Measurements from ENCODE around the gene STRADA.

The STRADA gene

DNA sequence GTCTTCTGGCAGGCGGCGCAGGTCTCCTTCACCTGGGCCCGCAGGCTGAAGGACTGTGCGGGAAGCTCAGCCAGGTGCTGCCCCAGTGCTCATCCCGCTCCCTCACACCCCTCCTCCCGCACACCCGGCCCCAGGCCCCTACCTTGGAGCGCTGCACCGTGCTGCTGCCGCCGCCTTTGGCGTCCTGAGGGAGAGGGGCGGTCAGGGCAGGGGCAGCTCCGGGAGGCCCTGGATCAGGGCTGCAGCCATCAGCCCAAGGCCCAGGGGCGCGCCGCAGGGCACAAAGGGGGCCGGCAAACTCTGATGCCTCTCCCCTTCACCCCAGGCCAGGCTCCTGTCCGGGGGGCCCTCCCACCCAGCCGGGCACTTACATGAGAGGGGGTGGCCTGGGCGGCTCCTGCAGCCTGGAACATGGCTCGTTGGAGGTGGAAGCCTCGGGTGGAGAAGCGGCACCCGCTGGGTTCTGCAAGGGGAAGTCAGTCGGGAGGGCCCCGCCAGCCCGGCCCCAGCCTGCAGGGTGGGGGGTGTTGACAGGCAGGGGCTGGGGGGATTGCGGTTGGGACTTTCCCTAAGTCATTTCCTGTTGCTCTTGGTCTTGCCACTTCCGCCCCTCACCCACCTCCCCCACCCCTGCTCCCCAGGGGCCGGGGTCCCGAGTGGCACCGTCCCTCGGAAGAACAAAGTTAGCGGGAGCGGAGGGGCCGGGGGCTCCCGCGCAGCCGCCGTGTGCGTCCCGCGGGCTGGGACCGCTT, 42.5 kb downstream of the STRADA start:
- peak overlapping the region; percentile 54 for H3K4me3 ChIP-seq (ENCODE audit: low read depth, low read length)
- in situ Hi-C loops (cut with HindIII; ENCODE audit: low sequenced_read_pairs): no loop called here
- TF ChIP-seq, protein P1, sequence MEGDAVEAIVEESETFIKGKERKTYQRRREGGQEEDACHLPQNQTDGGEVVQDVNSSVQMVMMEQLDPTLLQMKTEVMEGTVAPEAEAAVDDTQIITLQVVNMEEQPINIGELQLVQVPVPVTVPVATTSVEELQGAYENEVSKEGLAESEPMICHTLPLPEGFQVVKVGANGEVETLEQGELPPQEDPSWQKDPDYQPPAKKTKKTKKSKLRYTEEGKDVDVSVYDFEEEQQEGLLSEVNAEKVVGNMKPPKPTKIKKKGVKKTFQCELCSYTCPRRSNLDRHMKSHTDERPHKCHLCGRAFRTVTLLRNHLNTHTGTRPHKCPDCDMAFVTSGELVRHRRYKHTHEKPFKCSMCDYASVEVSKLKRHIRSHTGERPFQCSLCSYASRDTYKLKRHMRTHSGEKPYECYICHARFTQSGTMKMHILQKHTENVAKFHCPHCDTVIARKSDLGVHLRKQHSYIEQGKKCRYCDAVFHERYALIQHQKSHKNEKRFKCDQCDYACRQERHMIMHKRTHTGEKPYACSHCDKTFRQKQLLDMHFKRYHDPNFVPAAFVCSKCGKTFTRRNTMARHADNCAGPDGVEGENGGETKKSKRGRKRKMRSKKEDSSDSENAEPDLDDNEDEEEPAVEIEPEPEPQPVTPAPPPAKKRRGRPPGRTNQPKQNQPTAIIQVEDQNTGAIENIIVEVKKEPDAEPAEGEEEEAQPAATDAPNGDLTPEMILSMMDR (IDR thresholded peaks at IDR 0.05; ENCODE audit: low read depth, low read length): no peak
- DNase-seq (ENCODE audit: low read depth, low spot score): peak; percentile 61

DNA sequence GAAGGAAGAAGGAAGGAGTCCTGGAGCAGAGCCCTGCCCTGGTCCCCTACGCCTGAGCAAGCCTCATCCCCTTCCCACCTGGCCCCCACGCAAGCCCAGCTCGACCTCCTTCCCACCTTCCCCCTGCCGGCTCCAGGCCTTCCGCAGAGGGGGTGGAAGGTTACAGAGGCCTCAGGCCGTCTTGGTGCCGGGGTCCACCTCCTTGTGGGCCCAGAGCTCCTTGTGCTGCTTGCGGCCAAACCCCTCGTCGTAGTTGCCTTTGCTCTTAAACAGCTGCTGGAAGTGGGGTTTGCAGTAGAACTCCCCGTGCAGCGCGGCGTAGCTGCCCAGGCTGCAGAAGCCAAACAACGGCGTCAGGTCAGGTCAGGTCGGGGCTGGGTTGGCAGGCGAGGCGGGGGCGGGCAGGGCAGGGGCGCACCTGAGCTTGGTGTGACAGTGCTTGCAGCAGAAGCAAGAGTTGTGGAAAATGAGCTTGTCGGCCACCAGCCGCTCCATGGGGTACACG, 43.2 kb downstream of the STRADA start:
- TF ChIP-seq, protein P1 (IDR thresholded peaks at IDR 0.05; ENCODE audit: low read depth, low read length): no peak
- in situ Hi-C loops (cut with HindIII; ENCODE audit: low sequenced_read_pairs): no loop called here
- H3K4me3 ChIP-seq (ENCODE audit: low read depth, low read length): peak overlapping the region; percentile 54
- DNase-seq (ENCODE audit: low read depth, low spot score): no peak

DNA sequence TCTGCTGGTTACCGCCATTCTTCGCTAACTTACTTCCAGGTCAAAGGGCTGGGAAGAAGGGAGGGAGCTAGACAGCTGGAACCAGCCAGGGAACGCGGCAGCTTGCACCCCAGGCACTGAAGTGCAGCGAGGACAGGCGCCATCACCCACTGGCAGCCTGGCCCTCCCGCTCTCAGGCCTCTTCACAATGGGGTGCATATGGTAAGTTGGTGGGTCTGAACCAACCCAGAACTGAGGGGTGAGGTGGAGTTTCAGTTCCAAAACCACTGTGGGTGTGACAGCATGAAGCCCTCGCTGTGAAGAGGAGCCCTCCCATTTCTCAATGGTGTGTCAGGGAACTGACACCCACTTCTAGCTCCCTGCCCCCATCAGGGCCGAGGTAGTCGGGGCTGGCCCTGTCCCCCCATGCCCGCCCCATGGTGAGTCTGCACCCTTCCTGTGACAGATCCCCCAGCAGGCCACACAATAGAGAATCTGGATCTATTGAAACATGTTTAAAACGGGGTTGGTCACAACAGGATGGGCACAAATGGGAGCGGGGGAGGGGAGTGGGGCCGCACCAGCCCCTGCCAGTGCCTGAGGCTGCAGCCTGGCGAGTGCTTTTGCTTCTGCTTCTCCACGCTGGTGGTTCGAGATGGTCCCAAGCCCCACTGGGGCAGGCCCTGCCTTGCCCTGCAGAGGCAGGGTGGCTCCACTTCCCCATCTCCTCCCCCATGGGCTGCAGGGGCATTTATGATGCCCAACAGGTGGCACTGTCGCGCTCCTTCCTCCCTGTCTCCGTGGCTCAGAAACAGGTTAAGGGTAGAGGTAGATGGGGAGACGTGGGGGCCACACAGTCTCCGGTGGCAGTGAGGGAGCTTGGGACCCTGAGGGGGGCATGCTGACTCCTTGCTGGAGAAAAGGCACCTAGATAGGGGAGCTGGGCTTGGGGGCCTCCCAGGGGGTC, 44.0 kb downstream of the STRADA start:
- in situ Hi-C loops (cut with HindIII; ENCODE audit: low sequenced_read_pairs): no loop called here
- H3K4me3 ChIP-seq (ENCODE audit: low read depth, low read length): no peak overlapping the region
- TF ChIP-seq, protein P1 (IDR thresholded peaks at IDR 0.05; ENCODE audit: low read depth, low read length): peak; percentile 49
- DNase-seq (ENCODE audit: low read depth, low spot score): no peak

- TF ChIP-seq, protein P1 (IDR thresholded peaks at IDR 0.05; ENCODE audit: low read depth, low read length): peak; percentile 56
- DNase-seq (ENCODE audit: low read depth, low spot score): peak; percentile 34
- in situ Hi-C loops (cut with HindIII; ENCODE audit: low sequenced_read_pairs): no loop called here
- H3K4me3 ChIP-seq (ENCODE audit: low read depth, low read length): no peak overlapping the region
Measured at GRCh38 chr17:63696381-63696961, 45.1 kb downstream of the STRADA start.

- in situ Hi-C loops (cut with HindIII; ENCODE audit: low sequenced_read_pairs): no loop called here
- H3K4me3 ChIP-seq (ENCODE audit: low read depth, low read length): no peak overlapping the region
Measured at GRCh38 chr17:63695889-63696288, 45.7 kb downstream of the STRADA start.

More at GRCh38 chr17:63695889-63696288, 45.7 kb downstream of the STRADA start:
- TF ChIP-seq, protein P1 (IDR thresholded peaks at IDR 0.05; ENCODE audit: low read depth, low read length): no peak
- DNase-seq (ENCODE audit: low read depth, low spot score): no peak

Data from astrocyte of the spinal cord (primary cell).